NCI-H2196 treated with DMSO at 0.1 percent for 48 hours (cell line): ENCODE results near the gene ZC3HAV1L.
"Not testable (repeated sequence)": the region's sequence is repeated elsewhere in the genome, so short reads cannot be mapped to it uniquely, and the experiment has no call there.

Source experiments
- DNase-seq: peaks from one replicate; lab custom pipeline; 2025; ENCODE audit not compliant: unreplicated experiment; lab: John Stamatoyannopoulos, UW

The ZC3HAV1L gene

GRCh38 chr7:139018910-139019309 is 16.9 kb downstream of the ZC3HAV1L start:
- DNase-seq: no peak

GRCh38 chr7:139016931-139017511 is 18.8 kb downstream of the ZC3HAV1L start:
- DNase-seq: peak; percentile 65

GRCh38 chr7:139011373-139011772 is 24.5 kb downstream of the ZC3HAV1L start:
- DNase-seq: no peak

GRCh38 chr7:139004321-139005090 is 31.3 kb downstream of the ZC3HAV1L start:
- DNase-seq: no peak

- no peak for DNase-seq
These were observed 36.4 kb downstream of the ZC3HAV1L start for GRCh38 chr7:138999414-138999813.

- DNase-seq: no peak
These were observed 43.8 kb downstream of the ZC3HAV1L start for GRCh38 chr7:138992052-138992531.

GRCh38 chr7:138987686-138988085 is 48.2 kb downstream of the ZC3HAV1L start:
- DNase-seq: no peak

- no peak for DNase-seq
These were observed 53.6 kb downstream of the ZC3HAV1L start for GRCh38 chr7:138982204-138982623.

- peak; percentile 39 for DNase-seq
These were observed 54.3 kb downstream of the ZC3HAV1L start, which contains the start of gene KIAA1549 for GRCh38 chr7:138981332-138982203. KIAA1549 (minus strand) TSS chr7:138981389; CDS start chr7:138981269, 120 bp downstream.

GRCh38 chr7:138980563-138981291 is 55.1 kb downstream of the ZC3HAV1L start:
- no peak for DNase-seq

- DNase-seq: no peak
These were observed 55.8 kb downstream of the ZC3HAV1L start for GRCh38 chr7:138979988-138980562.

- no peak for DNase-seq
These were observed 56.4 kb downstream of the ZC3HAV1L start for GRCh38 chr7:138979226-138979979.

GRCh38 chr7:138978541-138979184 is 57.2 kb downstream of the ZC3HAV1L start:
- DNase-seq: no peak

- DNase-seq: not testable (repeated sequence)
These were observed 59.7 kb downstream of the ZC3HAV1L start for GRCh38 chr7:138976161-138976560.
